ENCODE measurements around the gene NPPA. TPM values are rescaled to one million over a fixed set of nuclear protein-coding genes. Genes with fewer than 3 reads are reported as not detected.

The NPPA gene
- total and polyA plus RNA-seq, 10 of the 15 experiments (the other 5 are each of a cell fraction or from before 2014, with no cell fraction given) = 0.31 to 0.39 TPM; not detected in 8

DNA sequence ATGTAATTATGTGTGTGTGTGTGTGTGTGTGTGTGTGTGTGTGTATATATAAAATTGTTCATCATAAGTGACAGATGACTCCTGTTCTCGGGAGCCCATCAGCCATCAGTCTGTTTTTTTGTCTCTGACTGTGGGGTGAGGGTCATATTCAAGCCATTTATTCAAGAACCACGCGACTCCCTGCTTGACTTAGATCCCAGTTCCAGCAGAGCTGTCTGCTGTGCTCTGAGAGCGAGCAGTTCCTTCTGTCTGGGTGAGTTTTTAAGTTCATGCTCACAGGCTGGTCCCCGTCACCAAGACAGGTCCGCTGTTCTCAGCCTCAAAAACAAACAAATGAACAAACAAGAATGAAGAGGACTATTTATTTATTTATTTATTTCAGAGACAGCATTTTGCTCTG, 29.5 kb upstream of the NPPA start:
- ChIA-PET CTCF (interaction anchor here (0.6 kb wide), 1 partner anchor 84 kb away, joined by 4 read pairs; no protein-coding TSS in a partner anchor), RAD21 (ENCODE audit: unreplicated experiment) (interaction anchor here (0.9 kb wide), 1 partner anchor 10 kb away, joined by 3 read pairs; no protein-coding TSS in a partner anchor), SMC1A (ENCODE audit: uncharacterized antibody, unreplicated experiment) (no interaction called here), POLR2A (no interaction called here)
- ATAC-seq (no peak), DNase-seq (ENCODE audit: low read depth, low spot score) (no peak), FAIRE-seq (no peak)
- Histone ChIP-seq H3K9me3 (replicated peaks; ENCODE audit: control insufficient read depth, insufficient read depth, low read length) (no peaks in the 10 kb centered on the region), H3K9ac (ENCODE audit: control insufficient read depth, insufficient read depth, low read length) (no peak overlapping the region), H3K27ac (ENCODE audit: control insufficient read depth, insufficient read depth) (no peak overlapping the region), H3K27me3 (replicated peaks in 1 of 2; ENCODE audit: control insufficient read depth in 2 of 2, insufficient read depth in 2 of 2, low read length in 1 of 2) (no peaks in the 10 kb centered on the region; a peak in 2 of 4 replicates), H2AFZ (ENCODE audit: control insufficient read depth, low read depth, low read length) (no peak overlapping the region), H3K79me2 (ENCODE audit: control insufficient read depth, insufficient read depth, low read length) (no peaks in the 10 kb centered on the region), H3K4me3 (no peak overlapping the region), H3K36me3 (ENCODE audit: control insufficient read depth in 2 of 2, insufficient read depth in 2 of 2, low read length in 1 of 2) (no peaks in the 10 kb centered on the region), H3K4me1 (ENCODE audit: control insufficient read depth, insufficient read depth, low read length) (no peaks in the 10 kb centered on the region), H3K4me2 (ENCODE audit: control insufficient read depth, insufficient read depth) (no peak overlapping the region), H4K20me1 (ENCODE audit: control insufficient read depth, insufficient read depth) (no peaks in the 10 kb centered on the region)
- intact Hi-C loops (cut with micrococcal nuclease; ENCODE audit: unreplicated experiment) = no loop called here
- in situ Hi-C loops (cut with MboI) = no loop called here
- TF ChIP-seq, protein P1, sequence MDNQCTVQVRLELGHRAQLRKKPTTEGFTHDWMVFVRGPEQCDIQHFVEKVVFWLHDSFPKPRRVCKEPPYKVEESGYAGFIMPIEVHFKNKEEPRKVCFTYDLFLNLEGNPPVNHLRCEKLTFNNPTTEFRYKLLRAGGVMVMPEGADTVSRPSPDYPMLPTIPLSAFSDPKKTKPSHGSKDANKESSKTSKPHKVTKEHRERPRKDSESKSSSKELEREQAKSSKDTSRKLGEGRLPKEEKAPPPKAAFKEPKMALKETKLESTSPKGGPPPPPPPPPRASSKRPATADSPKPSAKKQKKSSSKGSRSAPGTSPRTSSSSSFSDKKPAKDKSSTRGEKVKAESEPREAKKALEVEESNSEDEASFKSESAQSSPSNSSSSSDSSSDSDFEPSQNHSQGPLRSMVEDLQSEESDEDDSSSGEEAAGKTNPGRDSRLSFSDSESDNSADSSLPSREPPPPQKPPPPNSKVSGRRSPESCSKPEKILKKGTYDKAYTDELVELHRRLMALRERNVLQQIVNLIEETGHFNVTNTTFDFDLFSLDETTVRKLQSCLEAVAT (IDR thresholded peaks at IDR 0.05) = no peak
- TF ChIP-seq NR2F1 (conservative IDR thresholded peaks at IDR 0.05) (no peak), JUNB (IDR thresholded peaks at IDR 0.05) (no peak), RELA (IDR thresholded peaks at IDR 0.05; ENCODE audit: borderline replicate concordance, partially characterized antibody) (no peak), BRCA1 (IDR thresholded peaks at IDR 0.05; ENCODE audit: low read depth, low read length) (no peak), CBX5 (IDR thresholded peaks at IDR 0.05; ENCODE audit: low read depth) (no peak), FOXK2 (IDR thresholded peaks at IDR 0.05) (no peak), TBL1XR1 (IDR thresholded peaks at IDR 0.05; ENCODE audit: low read depth, low read length) (no peak), HDAC2 (IDR thresholded peaks at IDR 0.05) (no peak), KDM1A (IDR thresholded peaks at IDR 0.05; ENCODE audit: borderline replicate concordance) (no peak), RB1 (IDR thresholded peaks at IDR 0.05; ENCODE audit: borderline replicate concordance) (no peak), TCF12 (IDR thresholded peaks at IDR 0.05; ENCODE audit: low read depth, low read length) (no peak)
- TF ChIP-seq, protein P2, sequence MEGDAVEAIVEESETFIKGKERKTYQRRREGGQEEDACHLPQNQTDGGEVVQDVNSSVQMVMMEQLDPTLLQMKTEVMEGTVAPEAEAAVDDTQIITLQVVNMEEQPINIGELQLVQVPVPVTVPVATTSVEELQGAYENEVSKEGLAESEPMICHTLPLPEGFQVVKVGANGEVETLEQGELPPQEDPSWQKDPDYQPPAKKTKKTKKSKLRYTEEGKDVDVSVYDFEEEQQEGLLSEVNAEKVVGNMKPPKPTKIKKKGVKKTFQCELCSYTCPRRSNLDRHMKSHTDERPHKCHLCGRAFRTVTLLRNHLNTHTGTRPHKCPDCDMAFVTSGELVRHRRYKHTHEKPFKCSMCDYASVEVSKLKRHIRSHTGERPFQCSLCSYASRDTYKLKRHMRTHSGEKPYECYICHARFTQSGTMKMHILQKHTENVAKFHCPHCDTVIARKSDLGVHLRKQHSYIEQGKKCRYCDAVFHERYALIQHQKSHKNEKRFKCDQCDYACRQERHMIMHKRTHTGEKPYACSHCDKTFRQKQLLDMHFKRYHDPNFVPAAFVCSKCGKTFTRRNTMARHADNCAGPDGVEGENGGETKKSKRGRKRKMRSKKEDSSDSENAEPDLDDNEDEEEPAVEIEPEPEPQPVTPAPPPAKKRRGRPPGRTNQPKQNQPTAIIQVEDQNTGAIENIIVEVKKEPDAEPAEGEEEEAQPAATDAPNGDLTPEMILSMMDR (IDR thresholded peaks at IDR 0.05 in 2 of 3, conservative IDR thresholded peaks at IDR 0.05 in 1 of 3; ENCODE audit: control insufficient read depth in 2 of 3, extremely low read depth in 1 of 3, insufficient read depth in 1 of 3, low read depth in 3 of 3, low read length in 3 of 3) = no peak
- TF ChIP-seq, protein P3, sequence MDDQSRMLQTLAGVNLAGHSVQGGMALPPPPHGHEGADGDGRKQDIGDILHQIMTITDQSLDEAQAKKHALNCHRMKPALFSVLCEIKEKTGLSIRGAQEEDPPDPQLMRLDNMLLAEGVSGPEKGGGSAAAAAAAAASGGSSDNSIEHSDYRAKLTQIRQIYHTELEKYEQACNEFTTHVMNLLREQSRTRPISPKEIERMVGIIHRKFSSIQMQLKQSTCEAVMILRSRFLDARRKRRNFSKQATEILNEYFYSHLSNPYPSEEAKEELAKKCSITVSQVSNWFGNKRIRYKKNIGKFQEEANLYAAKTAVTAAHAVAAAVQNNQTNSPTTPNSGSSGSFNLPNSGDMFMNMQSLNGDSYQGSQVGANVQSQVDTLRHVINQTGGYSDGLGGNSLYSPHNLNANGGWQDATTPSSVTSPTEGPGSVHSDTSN (IDR thresholded peaks at IDR 0.05; ENCODE audit: insufficient replicate concordance, low read depth, low read length) = no peak
- TF ChIP-seq, protein P4, sequence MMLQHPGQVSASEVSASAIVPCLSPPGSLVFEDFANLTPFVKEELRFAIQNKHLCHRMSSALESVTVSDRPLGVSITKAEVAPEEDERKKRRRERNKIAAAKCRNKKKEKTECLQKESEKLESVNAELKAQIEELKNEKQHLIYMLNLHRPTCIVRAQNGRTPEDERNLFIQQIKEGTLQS (IDR thresholded peaks at IDR 0.05; ENCODE audit: borderline replicate concordance, extremely low read depth, low read depth, low read length) = no peak
- TF ChIP-seq, protein P5, sequence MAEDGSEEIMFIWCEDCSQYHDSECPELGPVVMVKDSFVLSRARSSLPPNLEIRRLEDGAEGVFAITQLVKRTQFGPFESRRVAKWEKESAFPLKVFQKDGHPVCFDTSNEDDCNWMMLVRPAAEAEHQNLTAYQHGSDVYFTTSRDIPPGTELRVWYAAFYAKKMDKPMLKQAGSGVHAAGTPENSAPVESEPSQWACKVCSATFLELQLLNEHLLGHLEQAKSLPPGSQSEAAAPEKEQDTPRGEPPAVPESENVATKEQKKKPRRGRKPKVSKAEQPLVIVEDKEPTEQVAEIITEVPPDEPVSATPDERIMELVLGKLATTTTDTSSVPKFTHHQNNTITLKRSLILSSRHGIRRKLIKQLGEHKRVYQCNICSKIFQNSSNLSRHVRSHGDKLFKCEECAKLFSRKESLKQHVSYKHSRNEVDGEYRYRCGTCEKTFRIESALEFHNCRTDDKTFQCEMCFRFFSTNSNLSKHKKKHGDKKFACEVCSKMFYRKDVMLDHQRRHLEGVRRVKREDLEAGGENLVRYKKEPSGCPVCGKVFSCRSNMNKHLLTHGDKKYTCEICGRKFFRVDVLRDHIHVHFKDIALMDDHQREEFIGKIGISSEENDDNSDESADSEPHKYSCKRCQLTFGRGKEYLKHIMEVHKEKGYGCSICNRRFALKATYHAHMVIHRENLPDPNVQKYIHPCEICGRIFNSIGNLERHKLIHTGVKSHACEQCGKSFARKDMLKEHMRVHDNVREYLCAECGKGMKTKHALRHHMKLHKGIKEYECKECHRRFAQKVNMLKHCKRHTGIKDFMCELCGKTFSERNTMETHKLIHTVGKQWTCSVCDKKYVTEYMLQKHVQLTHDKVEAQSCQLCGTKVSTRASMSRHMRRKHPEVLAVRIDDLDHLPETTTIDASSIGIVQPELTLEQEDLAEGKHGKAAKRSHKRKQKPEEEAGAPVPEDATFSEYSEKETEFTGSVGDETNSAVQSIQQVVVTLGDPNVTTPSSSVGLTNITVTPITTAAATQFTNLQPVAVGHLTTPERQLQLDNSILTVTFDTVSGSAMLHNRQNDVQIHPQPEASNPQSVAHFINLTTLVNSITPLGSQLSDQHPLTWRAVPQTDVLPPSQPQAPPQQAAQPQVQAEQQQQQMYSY (CRISPR knock-in tag; IDR thresholded peaks at IDR 0.05) = no peak
- BruUV-seq (replicated peaks) = no TSS peak
- WGBS (ENCODE audit: insufficient coverage, insufficient replicate concordance, low lambda C conversion rate, missing lambda C conversion rate) = 28% methylated on average over 6 of the region's 6 CpGs

Data from GM12878 (cell line).